Hepatocyte (in vitro differentiated cells): ENCODE data around the gene CACNA2D1. TPM values are rescaled to one million over a fixed set of nuclear protein-coding genes. Genes with fewer than 3 reads are reported as not detected.

ENCODE experiments used
- DNase-seq: peaks from one replicate; pipeline ENCODE4 v3.0.0-alpha.2; 2016; ENCODE audit warnings: low spot score
- H2AFZ ChIP-seq: fragments of 200-600 bp; sonication (generic); 2 replicates; pipeline ENCODE4 v1.6.0; 2016; ENCODE audit warnings: antibody characterized with exemption, mild to moderate bottlenecking
- H3K27ac ChIP-seq: fragments of 200-600 bp; sonication (generic); 2 replicates; pipeline ENCODE4 v1.5.1; 2016; ENCODE audit warnings: mild to moderate bottlenecking
- H3K27me3 ChIP-seq: fragments of 200-600 bp; sonication (generic); 2 replicates; pipeline ENCODE4 v1.6.1; 2016
- H3K36me3 ChIP-seq: fragments of 200-600 bp; sonication (generic); replicated peaks from 2 replicates; pipeline ENCODE4 v1.5.1; 2016; ENCODE audit warnings: low read depth; ENCODE audit not compliant: insufficient read depth
- H3K4me1 ChIP-seq: fragments of 200-600 bp; sonication (generic); 2 replicates; pipeline ENCODE4 v1.5.1; 2016; ENCODE audit warnings: mild to moderate bottlenecking, moderate library complexity; ENCODE audit not compliant: insufficient read depth
- H3K4me2 ChIP-seq: fragments of 200-600 bp; sonication (generic); 2 replicates; pipeline ENCODE4 v1.6.0; 2016
- H3K4me3 ChIP-seq: fragments of 200-600 bp; sonication (generic); 2 replicates; pipeline ENCODE4 v1.5.1; 2016; ENCODE audit warnings: mild to moderate bottlenecking
- H3K79me2 ChIP-seq: fragments of 200-600 bp; sonication (generic); 2 replicates; pipeline ENCODE4 v1.6.0; 2017; ENCODE audit warnings: mild to moderate bottlenecking
- H3K9me2 ChIP-seq: fragments of 200-600 bp; sonication (generic); replicated peaks from 2 replicates; pipeline ENCODE4 v1.6.0; 2017; ENCODE audit warnings: mild to moderate bottlenecking; ENCODE audit not compliant: insufficient read depth
- H3K9me3 ChIP-seq: fragments of 200-600 bp; sonication (generic); 2 replicates; pipeline ENCODE4 v1.5.1; 2016; ENCODE audit warnings: low read depth, mild to moderate bottlenecking
- H4K20me1 ChIP-seq: fragments of 200-600 bp; sonication (generic); 2 replicates; pipeline ENCODE4 v1.6.0; 2016; ENCODE audit warnings: mild to moderate bottlenecking; ENCODE audit not compliant: insufficient read depth, poor library complexity, severe bottlenecking
- CTCF ChIP-seq: fragments of 200-600 bp; sonication (generic); IDR thresholded peaks from 2 replicates; pipeline ENCODE4 v1.5.1; 2016; ENCODE audit warnings: antibody characterized with exemption, mild to moderate bottlenecking; ENCODE audit not compliant: poor library complexity
- EZH2 ChIP-seq: fragments of 200-600 bp; sonication (generic); IDR thresholded peaks from 2 replicates; pipeline ENCODE4 v1.6.1; 2016; ENCODE audit warnings: antibody characterized with exemption, mild to moderate bottlenecking, borderline replicate concordance
- EZH2phosphoT487 ChIP-seq: fragments of 200-600 bp; sonication (generic); IDR thresholded peaks from one replicate; pipeline ENCODE4 v1.6.1; 2018; ENCODE audit warnings: antibody characterized with exemption, mild to moderate bottlenecking, low read depth, moderate library complexity; ENCODE audit not compliant: unreplicated experiment, severe bottlenecking
- WGBS: methylation state at CpG from one replicate; pipeline ENCODE4 v1.1.6; 2016; ENCODE audit warnings: low lambda C conversion rate; ENCODE audit errors: missing lambda C conversion rate; 5-methylcytosine and 5-hydroxymethylcytosine counted together
- polyA plus RNA-seq: library from polyadenylated mRNA; unstranded; fragments of >200 nt; fragmentation: Nextera tagmentation; extraction: Ambion mirVana; gene quantifications from 2 replicates; pipeline ENCODE4 v1.2.1, GENCODE V29; 2016
- total RNA-seq: library from RNA; depleted of rRNA; stranded (reverse); fragments of >200 nt; gene quantifications from 2 replicates; pipeline ENCODE4 v1.2.3, GENCODE V29; 2014

CACNA2D1 gene
- total and polyA plus RNA-seq, 2 experiments from 2014 or later: 3.1 to 18.9 TPM

- WGBS: 98% methylated on average over 2 of the region's 2 CpGs
- no peak overlapping the region for H2AFZ ChIP-seq
- no peaks in the 10 kb centered on the region for H4K20me1 ChIP-seq
- H3K4me3 ChIP-seq: no peak overlapping the region
- H3K4me1 ChIP-seq: no peaks in the 10 kb centered on the region
- H3K79me2 ChIP-seq: no peaks in the 10 kb centered on the region
- no peaks in the 10 kb centered on the region for H3K9me3 ChIP-seq
- H3K27me3 ChIP-seq: no peaks in the 10 kb centered on the region
- no peaks in the 10 kb centered on the region for H3K36me3 ChIP-seq
- H3K27ac ChIP-seq: no peak overlapping the region
- H3K9me2 ChIP-seq: no peaks in the 10 kb centered on the region
- H3K4me2 ChIP-seq: no peak overlapping the region
- no peak for DNase-seq
- TF ChIP-seq CTCF: no peak
- TF ChIP-seq EZH2: no peak
- TF ChIP-seq EZH2phosphoT487: no peak
Observed at GRCh38 chr7:82325416-82325815, 118.2 kb downstream of the CACNA2D1 start.

- Histone ChIP-seq H3K27ac (no peak overlapping the region), H3K4me2 (no peak overlapping the region), H4K20me1 (no peaks in the 10 kb centered on the region), H3K79me2 (no peaks in the 10 kb centered on the region), H3K36me3 (no peaks in the 10 kb centered on the region), H3K27me3 (no peaks in the 10 kb centered on the region), H3K9me3 (no peaks in the 10 kb centered on the region), H3K4me1 (no peaks in the 10 kb centered on the region), H3K4me3 (no peak overlapping the region), H2AFZ (no peak overlapping the region), H3K9me2 (no peaks in the 10 kb centered on the region)
- DNase-seq: no peak
- TF ChIP-seq EZH2phosphoT487 (no peak), EZH2 (no peak), CTCF (no peak)
- WGBS: 94% methylated on average over 4 of the region's 4 CpGs
Observed at GRCh38 chr7:82323806-82324205, 119.8 kb downstream of the CACNA2D1 start.

GRCh38 chr7:82319674-82320118 lies 123.9 kb downstream of the CACNA2D1 start:
- Histone ChIP-seq H3K4me3 (no peak overlapping the region), H3K4me1 (no peaks in the 10 kb centered on the region), H3K27ac (no peak overlapping the region), H4K20me1 (no peaks in the 10 kb centered on the region), H3K4me2 (peak overlapping the region; percentile 19), H3K9me3 (no peaks in the 10 kb centered on the region), H3K36me3 (no peaks in the 10 kb centered on the region), H3K9me2 (no peaks in the 10 kb centered on the region), H3K79me2 (no peaks in the 10 kb centered on the region), H2AFZ (no peak overlapping the region), H3K27me3 (no peaks in the 10 kb centered on the region)
- 45% methylated on average over 4 of the region's 4 CpGs for WGBS
- TF ChIP-seq EZH2phosphoT487 (no peak), CTCF (no peak), EZH2 (no peak)
- DNase-seq: peak; percentile 54

GRCh38 chr7:82318786-82319185 lies 124.8 kb downstream of the CACNA2D1 start:
- H4K20me1 ChIP-seq: no peaks in the 10 kb centered on the region
- H3K27ac ChIP-seq: no peak overlapping the region
- no peaks in the 10 kb centered on the region for H3K27me3 ChIP-seq
- H3K9me3 ChIP-seq: no peaks in the 10 kb centered on the region
- no peaks in the 10 kb centered on the region for H3K79me2 ChIP-seq
- no peak overlapping the region for H2AFZ ChIP-seq
- H3K9me2 ChIP-seq: no peaks in the 10 kb centered on the region
- DNase-seq: no peak
- H3K36me3 ChIP-seq: no peaks in the 10 kb centered on the region
- no peak for TF ChIP-seq CTCF
- no peak for TF ChIP-seq EZH2phosphoT487
- no peak for TF ChIP-seq EZH2
- no peak overlapping the region for H3K4me3 ChIP-seq
- no peaks in the 10 kb centered on the region for H3K4me1 ChIP-seq
- no peak overlapping the region for H3K4me2 ChIP-seq
